ENCODE data around the gene NBAS.

Gene NBAS

GRCh38 chr2:15485949-15486348, 75.2 kb downstream of the NBAS start:
- Histone ChIP-seq H3K27me3 (replicated peaks; ENCODE audit: control insufficient read depth, insufficient read depth, low read length, poor library complexity, severe bottlenecking) (no peaks in the 10 kb centered on the region), H3K36me3 (ENCODE audit: control insufficient read depth, insufficient read depth, low read length) (peaks cover 15% of the 10 kb centered on the region), H3K9me3 (ENCODE audit: control insufficient read depth, low read length) (no peaks in the 10 kb centered on the region), H3K4me1 (ENCODE audit: control insufficient read depth, insufficient read depth, low read length, poor library complexity, severe bottlenecking) (no peaks in the 10 kb centered on the region), H3K27ac (ENCODE audit: insufficient read depth, low read length, poor library complexity, severe bottlenecking) (no peak overlapping the region), H3K4me3 (ENCODE audit: insufficient read depth, low read depth, low read length, poor library complexity, severe bottlenecking) (no peak overlapping the region)
- DNase-seq: no peak

GRCh38 chr2:15481000-15481399, 80.1 kb downstream of the NBAS start:
- no peak for DNase-seq
- H3K27me3 ChIP-seq (replicated peaks; ENCODE audit: control insufficient read depth, insufficient read depth, low read length, poor library complexity, severe bottlenecking): no peaks in the 10 kb centered on the region
- no peaks in the 10 kb centered on the region for H3K4me1 ChIP-seq (ENCODE audit: control insufficient read depth, insufficient read depth, low read length, poor library complexity, severe bottlenecking)
- no peak overlapping the region for H3K27ac ChIP-seq (ENCODE audit: insufficient read depth, low read length, poor library complexity, severe bottlenecking)
- no peaks in the 10 kb centered on the region for H3K9me3 ChIP-seq (ENCODE audit: control insufficient read depth, low read length)
- H3K4me3 ChIP-seq (ENCODE audit: insufficient read depth, low read depth, low read length, poor library complexity, severe bottlenecking): no peak overlapping the region
- H3K36me3 ChIP-seq (ENCODE audit: control insufficient read depth, insufficient read depth, low read length): peaks cover 7% of the 10 kb centered on the region

GRCh38 chr2:15480552-15480951, 80.6 kb downstream of the NBAS start:
- Histone ChIP-seq H3K36me3 (ENCODE audit: control insufficient read depth, insufficient read depth, low read length) (peaks cover 7% of the 10 kb centered on the region), H3K4me3 (ENCODE audit: insufficient read depth, low read depth, low read length, poor library complexity, severe bottlenecking) (no peak overlapping the region), H3K27ac (ENCODE audit: insufficient read depth, low read length, poor library complexity, severe bottlenecking) (no peak overlapping the region), H3K4me1 (ENCODE audit: control insufficient read depth, insufficient read depth, low read length, poor library complexity, severe bottlenecking) (no peaks in the 10 kb centered on the region), H3K9me3 (ENCODE audit: control insufficient read depth, low read length) (no peaks in the 10 kb centered on the region), H3K27me3 (replicated peaks; ENCODE audit: control insufficient read depth, insufficient read depth, low read length, poor library complexity, severe bottlenecking) (no peaks in the 10 kb centered on the region)
- no peak for DNase-seq

- peaks cover 31% of the 10 kb centered on the region for H3K36me3 ChIP-seq (ENCODE audit: control insufficient read depth, insufficient read depth, low read length)
- no peak overlapping the region for H3K27ac ChIP-seq (ENCODE audit: insufficient read depth, low read length, poor library complexity, severe bottlenecking)
- H3K9me3 ChIP-seq (ENCODE audit: control insufficient read depth, low read length): no peaks in the 10 kb centered on the region
- no peak for DNase-seq
- no peaks in the 10 kb centered on the region for H3K4me1 ChIP-seq (ENCODE audit: control insufficient read depth, insufficient read depth, low read length, poor library complexity, severe bottlenecking)
- H3K27me3 ChIP-seq (replicated peaks; ENCODE audit: control insufficient read depth, insufficient read depth, low read length, poor library complexity, severe bottlenecking): no peaks in the 10 kb centered on the region
- no peak overlapping the region for H3K4me3 ChIP-seq (ENCODE audit: insufficient read depth, low read depth, low read length, poor library complexity, severe bottlenecking)
Observed at GRCh38 chr2:15472876-15473275, 88.3 kb downstream of the NBAS start.

- DNase-seq: no peak
- H3K4me3 ChIP-seq (ENCODE audit: insufficient read depth, low read depth, low read length, poor library complexity, severe bottlenecking): no peak overlapping the region
- H3K9me3 ChIP-seq (ENCODE audit: control insufficient read depth, low read length): no peaks in the 10 kb centered on the region
- H3K4me1 ChIP-seq (ENCODE audit: control insufficient read depth, insufficient read depth, low read length, poor library complexity, severe bottlenecking): no peaks in the 10 kb centered on the region
- peaks cover 37% of the 10 kb centered on the region for H3K36me3 ChIP-seq (ENCODE audit: control insufficient read depth, insufficient read depth, low read length)
- no peak overlapping the region for H3K27ac ChIP-seq (ENCODE audit: insufficient read depth, low read length, poor library complexity, severe bottlenecking)
- H3K27me3 ChIP-seq (replicated peaks; ENCODE audit: control insufficient read depth, insufficient read depth, low read length, poor library complexity, severe bottlenecking): no peaks in the 10 kb centered on the region
Observed at GRCh38 chr2:15472133-15472532, 89.0 kb downstream of the NBAS start.

- Histone ChIP-seq H3K36me3 (ENCODE audit: control insufficient read depth, insufficient read depth, low read length) (peaks cover 39% of the 10 kb centered on the region), H3K27ac (ENCODE audit: insufficient read depth, low read length, poor library complexity, severe bottlenecking) (no peak overlapping the region), H3K27me3 (replicated peaks; ENCODE audit: control insufficient read depth, insufficient read depth, low read length, poor library complexity, severe bottlenecking) (no peaks in the 10 kb centered on the region), H3K9me3 (ENCODE audit: control insufficient read depth, low read length) (no peaks in the 10 kb centered on the region), H3K4me3 (ENCODE audit: insufficient read depth, low read depth, low read length, poor library complexity, severe bottlenecking) (no peak overlapping the region), H3K4me1 (ENCODE audit: control insufficient read depth, insufficient read depth, low read length, poor library complexity, severe bottlenecking) (no peaks in the 10 kb centered on the region)
- no peak for DNase-seq
Observed at GRCh38 chr2:15471606-15472005, 89.5 kb downstream of the NBAS start.

- H3K4me1 ChIP-seq (ENCODE audit: control insufficient read depth, insufficient read depth, low read length, poor library complexity, severe bottlenecking): no peaks in the 10 kb centered on the region
- H3K27ac ChIP-seq (ENCODE audit: insufficient read depth, low read length, poor library complexity, severe bottlenecking): no peak overlapping the region
- no peak for DNase-seq
- H3K36me3 ChIP-seq (ENCODE audit: control insufficient read depth, insufficient read depth, low read length): peaks cover 25% of the 10 kb centered on the region
- no peak overlapping the region for H3K4me3 ChIP-seq (ENCODE audit: insufficient read depth, low read depth, low read length, poor library complexity, severe bottlenecking)
- no peaks in the 10 kb centered on the region for H3K27me3 ChIP-seq (replicated peaks; ENCODE audit: control insufficient read depth, insufficient read depth, low read length, poor library complexity, severe bottlenecking)
- H3K9me3 ChIP-seq (ENCODE audit: control insufficient read depth, low read length): no peaks in the 10 kb centered on the region
Observed at GRCh38 chr2:15460112-15460620, 101.0 kb downstream of the NBAS start.

GRCh38 chr2:15458277-15458676, 102.9 kb downstream of the NBAS start:
- peaks cover 19% of the 10 kb centered on the region for H3K36me3 ChIP-seq (ENCODE audit: control insufficient read depth, insufficient read depth, low read length)
- no peak for DNase-seq
- no peak overlapping the region for H3K27ac ChIP-seq (ENCODE audit: insufficient read depth, low read length, poor library complexity, severe bottlenecking)
- H3K4me1 ChIP-seq (ENCODE audit: control insufficient read depth, insufficient read depth, low read length, poor library complexity, severe bottlenecking): no peaks in the 10 kb centered on the region
- no peaks in the 10 kb centered on the region for H3K9me3 ChIP-seq (ENCODE audit: control insufficient read depth, low read length)
- no peaks in the 10 kb centered on the region for H3K27me3 ChIP-seq (replicated peaks; ENCODE audit: control insufficient read depth, insufficient read depth, low read length, poor library complexity, severe bottlenecking)
- no peak overlapping the region for H3K4me3 ChIP-seq (ENCODE audit: insufficient read depth, low read depth, low read length, poor library complexity, severe bottlenecking)

GRCh38 chr2:15457868-15458267, 103.3 kb downstream of the NBAS start:
- no peaks in the 10 kb centered on the region for H3K27me3 ChIP-seq (replicated peaks; ENCODE audit: control insufficient read depth, insufficient read depth, low read length, poor library complexity, severe bottlenecking)
- H3K9me3 ChIP-seq (ENCODE audit: control insufficient read depth, low read length): no peaks in the 10 kb centered on the region
- H3K4me3 ChIP-seq (ENCODE audit: insufficient read depth, low read depth, low read length, poor library complexity, severe bottlenecking): no peak overlapping the region
- peaks cover 19% of the 10 kb centered on the region for H3K36me3 ChIP-seq (ENCODE audit: control insufficient read depth, insufficient read depth, low read length)
- H3K4me1 ChIP-seq (ENCODE audit: control insufficient read depth, insufficient read depth, low read length, poor library complexity, severe bottlenecking): no peaks in the 10 kb centered on the region
- H3K27ac ChIP-seq (ENCODE audit: insufficient read depth, low read length, poor library complexity, severe bottlenecking): no peak overlapping the region
- DNase-seq: no peak

- no peak overlapping the region for H3K4me3 ChIP-seq (ENCODE audit: insufficient read depth, low read depth, low read length, poor library complexity, severe bottlenecking)
- no peaks in the 10 kb centered on the region for H3K27me3 ChIP-seq (replicated peaks; ENCODE audit: control insufficient read depth, insufficient read depth, low read length, poor library complexity, severe bottlenecking)
- peaks cover 19% of the 10 kb centered on the region for H3K36me3 ChIP-seq (ENCODE audit: control insufficient read depth, insufficient read depth, low read length)
- no peaks in the 10 kb centered on the region for H3K9me3 ChIP-seq (ENCODE audit: control insufficient read depth, low read length)
- DNase-seq: no peak
- no peaks in the 10 kb centered on the region for H3K4me1 ChIP-seq (ENCODE audit: control insufficient read depth, insufficient read depth, low read length, poor library complexity, severe bottlenecking)
- no peak overlapping the region for H3K27ac ChIP-seq (ENCODE audit: insufficient read depth, low read length, poor library complexity, severe bottlenecking)
Observed at GRCh38 chr2:15456352-15456751, 104.8 kb downstream of the NBAS start.

- no peaks in the 10 kb centered on the region for H3K4me1 ChIP-seq (ENCODE audit: control insufficient read depth, insufficient read depth, low read length, poor library complexity, severe bottlenecking)
- H3K36me3 ChIP-seq (ENCODE audit: control insufficient read depth, insufficient read depth, low read length): no peaks in the 10 kb centered on the region
- no peak overlapping the region for H3K4me3 ChIP-seq (ENCODE audit: insufficient read depth, low read depth, low read length, poor library complexity, severe bottlenecking)
- no peak for DNase-seq
- no peaks in the 10 kb centered on the region for H3K9me3 ChIP-seq (ENCODE audit: control insufficient read depth, low read length)
- no peaks in the 10 kb centered on the region for H3K27me3 ChIP-seq (replicated peaks; ENCODE audit: control insufficient read depth, insufficient read depth, low read length, poor library complexity, severe bottlenecking)
- no peak overlapping the region for H3K27ac ChIP-seq (ENCODE audit: insufficient read depth, low read length, poor library complexity, severe bottlenecking)
Observed at GRCh38 chr2:15450808-15451207, 110.3 kb downstream of the NBAS start.
